Tibial nerve (tissue), 4 donors: ENCODE results near the gene ATXN10.

Experiments
- CTCF ChIP-seq, 5 experiments: fragments of 200-600 bp in 3 of 5; fragments of 450-650 bp in 2 of 5; sonication (generic) in 3 of 5; IDR thresholded peaks; one replicate each; pipeline ENCODE4 v1.5.1; 2016 to 2019; ENCODE audit warnings: antibody characterized with exemption in 5 of 5, mild to moderate bottlenecking in 3 of 5, moderate library complexity in 2 of 5
- EP300 ChIP-seq, 2 donors: sonication (generic); formaldehyde crosslinking; IDR thresholded peaks; one replicate each; pipeline ENCODE4 v1.6.1; 2017; ENCODE audit warnings: antibody characterized with exemption in 2 of 2, mild to moderate bottlenecking in 1 of 2
- POLR2A ChIP-seq, 2 donors: fragments of 450-650 bp; IDR thresholded peaks; one replicate each; pipeline ENCODE4 v1.6.1; 2017; ENCODE audit warnings: antibody characterized with exemption in 2 of 2, mild to moderate bottlenecking in 2 of 2, moderate library complexity in 2 of 2

- TF ChIP-seq CTCF (IDR thresholded peaks at IDR 0.05) (no peak), EP300 (IDR thresholded peaks at IDR 0.05) (no peak), POLR2A (IDR thresholded peaks at IDR 0.05) (no peak)
Observed at GRCh38 chr22:45703758-45704157, 32.1 kb downstream of the ATXN10 start.
